AG20443 (cell line): ENCODE results near the gene DENND1A.
A peak's percentile ranks its signal among the peaks of the same experiment; 100 is the strongest.

Experiments
- DNase-seq: peaks from one replicate; pipeline ENCODE4 v3.0.0; 2012; ENCODE audit warnings: low spot score, mixed read lengths

DENND1A gene

GRCh38 chr9:123336959-123337358 is 593.0 kb downstream of the DENND1A start:
- DNase-seq: no peak

- DNase-seq: no peak
Measured at GRCh38 chr9:123336449-123336848, 593.5 kb downstream of the DENND1A start.

- DNase-seq: no peak
Measured at GRCh38 chr9:123335986-123336329, 594.0 kb downstream of the DENND1A start.

- peak; percentile 85 for DNase-seq
Measured at GRCh38 chr9:123335193-123335985, 594.5 kb downstream of the DENND1A start.

GRCh38 chr9:123334639-123335038 is 595.3 kb downstream of the DENND1A start:
- DNase-seq: no peak

- DNase-seq: peak; percentile 87
Measured at GRCh38 chr9:123333058-123333669, 596.8 kb downstream of the DENND1A start.

- DNase-seq: no peak
Measured at GRCh38 chr9:123331346-123332060, 598.4 kb downstream of the DENND1A start.
